Uterus (tissue), 2 donors: ENCODE data around the gene PTPRG.

Experiments used
- POLR2A ChIP-seq, 2 donors: fragments of 450-650 bp; IDR thresholded peaks; one replicate each; pipeline ENCODE4 v1.6.1; 2016; ENCODE audit warnings: antibody characterized with exemption in 2 of 2, mild to moderate bottlenecking in 1 of 2, moderate library complexity in 1 of 2
- TF ChIP-seq, protein P1 (sequence below), 4 experiments: fragments of 200-600 bp in 2 of 4; fragments of 450-650 bp in 2 of 4; sonication (generic) in 2 of 4; IDR thresholded peaks; one replicate each; pipeline ENCODE4 v1.5.1; 2016 to 2019; ENCODE audit warnings: antibody characterized with exemption in 4 of 4, mild to moderate bottlenecking in 2 of 4, moderate library complexity in 1 of 4

DNA sequence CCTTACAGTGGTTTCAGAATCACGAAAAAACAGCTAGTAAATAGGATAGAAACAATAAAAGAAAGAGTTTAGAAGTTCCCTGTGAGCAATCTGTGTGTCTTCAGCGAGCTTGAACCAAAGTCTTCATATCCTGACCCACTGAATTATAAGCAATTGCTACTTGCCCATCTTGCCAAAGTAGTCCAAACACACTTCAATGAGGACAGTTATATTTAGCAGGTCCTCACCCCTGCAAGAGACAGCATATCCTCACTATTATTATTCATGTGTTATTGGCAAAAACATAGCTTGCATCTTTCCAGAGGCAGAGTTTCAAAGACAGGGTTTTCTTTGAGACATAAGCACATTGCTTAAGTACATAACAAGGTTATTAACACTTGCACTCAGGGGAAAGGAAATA is 734.2 kb downstream of the PTPRG start:
- TF ChIP-seq, protein P1, sequence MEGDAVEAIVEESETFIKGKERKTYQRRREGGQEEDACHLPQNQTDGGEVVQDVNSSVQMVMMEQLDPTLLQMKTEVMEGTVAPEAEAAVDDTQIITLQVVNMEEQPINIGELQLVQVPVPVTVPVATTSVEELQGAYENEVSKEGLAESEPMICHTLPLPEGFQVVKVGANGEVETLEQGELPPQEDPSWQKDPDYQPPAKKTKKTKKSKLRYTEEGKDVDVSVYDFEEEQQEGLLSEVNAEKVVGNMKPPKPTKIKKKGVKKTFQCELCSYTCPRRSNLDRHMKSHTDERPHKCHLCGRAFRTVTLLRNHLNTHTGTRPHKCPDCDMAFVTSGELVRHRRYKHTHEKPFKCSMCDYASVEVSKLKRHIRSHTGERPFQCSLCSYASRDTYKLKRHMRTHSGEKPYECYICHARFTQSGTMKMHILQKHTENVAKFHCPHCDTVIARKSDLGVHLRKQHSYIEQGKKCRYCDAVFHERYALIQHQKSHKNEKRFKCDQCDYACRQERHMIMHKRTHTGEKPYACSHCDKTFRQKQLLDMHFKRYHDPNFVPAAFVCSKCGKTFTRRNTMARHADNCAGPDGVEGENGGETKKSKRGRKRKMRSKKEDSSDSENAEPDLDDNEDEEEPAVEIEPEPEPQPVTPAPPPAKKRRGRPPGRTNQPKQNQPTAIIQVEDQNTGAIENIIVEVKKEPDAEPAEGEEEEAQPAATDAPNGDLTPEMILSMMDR (IDR thresholded peaks at IDR 0.05), result no peak
- no peak for TF ChIP-seq POLR2A (IDR thresholded peaks at IDR 0.05)
